A549 treated with RU486 at 1 μM for 4 hours (cell line): ENCODE results near the gene DDX39B. TPM values are rescaled to one million over a fixed set of nuclear protein-coding genes. Genes with fewer than 3 reads are reported as not detected.

Experiments
- total RNA-seq: library from RNA; stranded (reverse); fragments of 200-300 nt; extraction: Qiagen RNA extraction; gene quantifications from 5 replicates; pipeline ENCODE4 v1.2.3, GENCODE V29; 2022; ENCODE audit warnings: low read depth

Gene DDX39B
- 340 to 430 TPM (median 406 TPM) in 5 replicates for total RNA-seq

DNA sequence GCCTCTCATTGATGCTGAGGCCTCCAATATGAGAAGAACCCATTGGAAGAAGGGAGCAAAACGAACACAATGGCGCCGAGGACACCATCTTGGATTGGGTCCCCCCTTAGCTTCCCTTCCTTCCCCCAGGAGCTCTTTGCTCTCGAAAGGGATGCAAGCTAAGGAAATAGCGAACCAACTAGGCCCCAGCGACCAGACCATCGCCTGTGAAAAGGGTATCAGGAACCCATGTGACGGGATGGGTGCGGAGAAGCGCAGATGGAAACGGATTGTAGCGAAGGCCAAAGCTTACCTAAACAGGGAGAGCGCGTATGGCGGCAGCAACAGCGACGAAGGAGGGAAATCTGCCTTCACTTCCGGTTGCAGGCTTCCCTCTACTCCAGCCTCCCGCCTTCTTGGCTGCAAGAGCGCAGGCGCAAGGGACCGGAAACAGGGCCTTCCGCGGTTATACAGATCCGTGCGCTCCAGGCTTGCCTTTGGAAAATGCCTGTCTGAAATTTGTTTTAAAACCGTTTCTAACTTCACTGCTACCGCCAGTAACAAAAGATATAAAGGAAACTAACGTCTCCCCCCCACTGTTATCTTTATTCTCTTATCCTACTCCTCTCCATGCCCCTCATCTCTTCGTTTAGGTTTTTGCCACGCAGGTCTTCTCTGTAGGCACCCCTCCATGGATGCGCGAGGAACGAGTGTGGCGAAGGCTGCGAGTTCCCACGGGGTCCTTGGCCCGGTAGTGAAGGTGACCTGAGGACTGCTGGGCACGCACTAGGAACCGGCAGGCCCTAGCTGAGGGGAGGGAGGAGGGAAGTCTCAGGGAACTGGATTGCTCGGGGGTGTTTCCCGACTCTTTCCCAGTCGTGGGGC, at the start of gene DDX39B:
Gene DDX39B (minus strand): TSS at position 346 of the 864 bp plus-strand sequence. CDS start 1,471 bp downstream, outside the sequence.

DNA sequence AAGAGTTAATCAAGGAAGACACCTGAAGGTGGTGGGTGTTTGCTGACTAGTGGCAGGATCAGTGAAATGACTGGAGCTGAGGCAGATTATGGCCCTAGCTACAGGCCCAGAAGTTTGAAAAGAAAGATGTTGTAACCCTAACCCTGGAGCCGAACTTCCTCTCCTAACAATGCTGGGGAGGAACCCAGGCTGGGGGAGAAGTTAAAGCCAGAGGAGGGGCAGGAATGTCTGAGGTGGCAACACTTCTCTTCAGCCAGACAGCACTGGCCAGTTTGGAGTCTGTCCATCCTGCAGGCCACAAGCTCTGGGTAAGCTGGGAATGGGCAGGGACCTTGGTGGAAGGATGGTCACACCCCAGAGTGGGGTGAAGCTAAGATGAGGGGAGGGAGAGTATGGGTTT, 44.2 kb upstream of the DDX39B start, which contains the start of gene LST1:
Gene LST1 (plus strand): TSS at position 270 of the 400 bp plus-strand sequence. CDS start 1,023 bp downstream, outside the sequence.

GRCh38 chr6:31582230-31582643, 40.4 kb upstream of the DDX39B start, which contains the start of gene LTB:
Gene LTB, minus strand, starts transcription at chr6:31582424. Its CDS starts 7 bp downstream, at chr6:31582417.

GRCh38 chr6:31575335-31575901, 33.6 kb upstream of the DDX39B start, which contains the start of gene TNF:
Gene TNF, plus strand, starts transcription at chr6:31575565. Its CDS starts 177 bp downstream, at chr6:31575742.

DNA sequence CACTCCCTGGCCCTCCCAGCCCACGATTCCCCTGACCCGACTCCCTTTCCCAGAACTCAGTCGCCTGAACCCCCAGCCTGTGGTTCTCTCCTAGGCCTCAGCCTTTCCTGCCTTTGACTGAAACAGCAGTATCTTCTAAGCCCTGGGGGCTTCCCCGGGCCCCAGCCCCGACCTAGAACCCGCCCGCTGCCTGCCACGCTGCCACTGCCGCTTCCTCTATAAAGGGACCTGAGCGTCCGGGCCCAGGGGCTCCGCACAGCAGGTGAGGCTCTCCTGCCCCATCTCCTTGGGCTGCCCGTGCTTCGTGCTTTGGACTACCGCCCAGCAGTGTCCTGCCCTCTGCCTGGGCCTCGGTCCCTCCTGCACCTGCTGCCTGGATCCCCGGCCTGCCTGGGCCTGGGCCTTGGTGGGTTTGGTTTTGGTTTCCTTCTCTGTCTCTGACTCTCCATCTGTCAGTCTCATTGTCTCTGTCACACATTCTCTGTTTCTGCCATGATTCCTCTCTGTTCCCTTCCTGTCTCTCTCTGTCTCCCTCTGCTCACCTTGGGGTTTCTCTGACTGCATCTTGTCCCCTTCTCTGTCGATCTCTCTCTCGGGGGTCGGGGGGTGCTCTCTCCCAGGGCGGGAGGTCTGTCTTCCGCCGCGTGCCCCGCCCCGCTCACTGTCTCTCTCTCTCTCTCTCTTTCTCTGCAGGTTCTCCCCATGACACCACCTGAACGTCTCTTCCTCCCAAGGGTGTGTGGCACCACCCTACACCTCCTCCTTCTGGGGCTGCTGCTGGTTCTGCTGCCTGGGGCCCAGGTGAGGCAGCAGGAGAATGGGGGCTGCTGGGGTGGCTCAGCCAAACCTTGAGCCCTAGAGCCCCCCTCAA, 30.5 kb upstream of the DDX39B start, which contains the start of gene LTA:
Gene LTA (plus strand): TSS at position 249 of the 871 bp plus-strand sequence. CDS start 454 bp downstream, at position 703.

DNA sequence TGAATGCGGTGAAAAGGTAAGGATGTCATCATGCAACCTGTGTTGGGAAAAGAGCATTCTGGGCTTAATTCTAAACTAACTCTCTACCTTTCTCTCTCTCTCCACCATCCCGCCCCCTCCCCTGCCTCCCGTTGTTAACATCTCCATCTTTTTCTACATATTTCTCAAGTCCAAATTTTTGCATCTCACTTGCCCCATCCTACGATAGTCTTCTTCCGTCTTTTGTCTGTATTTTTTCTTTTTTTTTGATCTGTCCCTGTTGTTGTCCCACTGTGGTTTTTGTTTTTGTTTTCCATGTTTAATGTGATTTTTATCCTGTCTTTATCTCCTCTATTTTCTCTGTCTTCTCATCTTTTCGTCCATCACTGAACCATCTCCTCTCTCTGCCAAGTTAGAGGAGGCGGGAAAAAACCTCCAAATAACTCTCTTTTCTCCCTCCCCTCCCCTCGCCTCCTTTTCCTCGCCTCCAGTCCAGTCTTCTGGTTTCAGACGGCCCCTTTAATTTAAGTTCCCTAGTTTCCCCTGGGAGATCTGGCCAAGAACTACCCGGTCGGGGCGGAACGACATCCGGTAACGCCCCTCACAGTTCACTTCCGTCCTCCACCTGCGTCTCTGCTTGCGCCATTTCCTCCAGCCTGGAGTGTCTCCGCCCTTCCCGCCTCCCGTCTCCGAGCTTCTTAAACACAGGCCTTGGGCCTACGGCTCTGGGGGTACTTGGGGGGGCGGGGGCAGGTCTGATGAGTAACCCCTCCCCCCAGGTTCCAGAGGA, 5.3 kb upstream of the DDX39B start, which contains the start of gene NFKBIL1:
Gene NFKBIL1 (plus strand): TSS at position 651 of the 769 bp plus-strand sequence. CDS start 87 bp downstream, at position 738.

GRCh38 chr6:31546339-31546957, 4.6 kb upstream of the DDX39B start, which contains the start of gene ATP6V1G2:
Gene ATP6V1G2, minus strand, starts transcription at chr6:31546608. Its CDS starts 49 bp downstream, at chr6:31546559.

DNA sequence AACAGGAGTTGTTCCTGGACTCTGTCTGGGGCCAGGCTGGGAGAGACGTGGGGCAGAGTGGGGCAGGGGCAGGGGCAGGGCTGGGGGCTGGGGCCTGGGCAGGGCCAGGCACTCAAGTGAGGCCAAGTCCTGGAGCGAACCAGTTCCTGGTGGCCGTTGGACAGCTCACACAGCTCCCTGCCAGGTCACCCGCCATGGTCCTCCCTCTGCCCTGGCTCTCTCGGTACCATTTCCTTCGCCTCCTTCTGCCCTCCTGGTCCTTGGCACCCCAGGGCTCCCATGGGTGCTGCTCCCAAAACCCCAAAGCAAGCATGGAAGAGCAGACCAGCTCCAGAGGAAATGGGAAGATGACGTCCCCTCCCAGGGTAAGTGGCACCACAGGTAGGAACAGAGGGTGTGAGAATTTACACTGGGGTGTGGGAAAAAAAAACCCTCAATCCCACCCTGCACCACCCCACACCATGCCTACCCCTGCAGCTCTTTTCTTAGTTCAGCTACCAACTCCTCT, 12.9 kb downstream of the DDX39B start, which contains the start of gene MCCD1:
Gene MCCD1 (plus strand): TSS at position 142 of the 508 bp plus-strand sequence. CDS start 53 bp downstream, at position 195.

DNA sequence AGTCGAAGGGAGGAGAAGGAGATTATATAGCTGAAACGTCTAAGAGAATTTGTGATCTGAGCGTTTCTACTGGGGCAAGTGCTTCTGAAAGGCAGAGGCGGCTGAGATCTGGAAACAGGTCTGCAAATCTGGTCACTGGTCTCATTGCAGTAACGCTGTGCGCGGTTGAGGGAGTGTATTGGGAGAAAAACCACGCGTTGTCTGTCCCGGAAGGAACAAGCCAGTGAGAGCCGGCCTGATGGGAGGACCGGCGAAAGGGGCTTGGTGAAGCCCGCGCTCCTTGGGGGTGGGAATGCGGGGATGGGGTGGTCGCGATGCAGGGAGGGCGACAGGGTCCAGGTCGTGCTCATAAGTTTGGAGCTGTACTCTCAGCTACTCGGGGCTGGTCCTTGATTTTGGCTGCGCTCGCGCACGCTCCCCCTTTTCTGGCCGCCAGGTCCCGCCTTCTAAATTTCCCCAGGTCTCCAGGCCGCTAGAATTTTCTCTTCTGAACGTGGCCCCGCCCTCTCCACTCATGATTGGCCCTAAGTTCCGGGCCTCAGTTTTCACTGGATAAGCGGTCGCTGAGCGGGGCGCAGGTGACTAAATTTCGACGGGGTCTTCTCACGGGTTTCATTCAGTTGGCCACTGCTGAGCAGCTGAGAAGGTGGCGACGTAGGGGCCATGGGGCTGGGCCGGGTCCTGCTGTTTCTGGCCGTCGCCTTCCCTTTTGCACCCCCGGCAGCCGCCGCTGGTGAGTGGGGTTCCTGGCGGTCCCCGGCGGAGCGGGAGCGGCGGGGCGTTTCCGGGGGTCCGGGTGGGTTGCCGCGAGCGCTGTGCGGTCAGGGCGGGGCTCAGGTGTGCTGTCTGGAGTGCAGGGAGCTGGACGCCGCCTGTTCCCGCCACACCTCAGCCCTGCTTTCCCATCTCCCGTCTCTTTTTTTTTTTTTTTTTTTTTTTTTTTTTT, 44.0 kb downstream of the DDX39B start, which contains the start of gene MICB:
Gene MICB (plus strand): TSS at position 615 of the 946 bp plus-strand sequence. CDS start 49 bp downstream, at position 664.

Other genes with a start within 250 kb of the DDX39B start
- gene HLA-B, start 184.8 kb downstream of the DDX39B start, total RNA-seq: 24.5 to 36.5 TPM (median 29.0 TPM) in 5 replicates
- 25.6 to 27.7 TPM (median 26.8 TPM) in 5 replicates for gene MICA, start 138.4 kb downstream of the DDX39B start, total RNA-seq
- gene MICB, start 43.9 kb downstream of the DDX39B start, total RNA-seq: 6.0 to 8.4 TPM (median 7.5 TPM) in 5 replicates
- not detected in 5 replicates for gene MCCD1, start 13.0 kb downstream of the DDX39B start, total RNA-seq
- gene ATP6V1G2, start 4.6 kb upstream of the DDX39B start, total RNA-seq: 0.48 to 0.86 TPM (median 0.65 TPM) in 5 replicates
- gene NFKBIL1, start 5.6 kb upstream of the DDX39B start, total RNA-seq: 9.3 to 11.8 TPM (median 11.3 TPM) in 5 replicates
- 0.10 TPM in 1 of 5 replicates, not detected in the others for gene LTA, start 30.3 kb upstream of the DDX39B start, total RNA-seq
- gene TNF, start 33.6 kb upstream of the DDX39B start, total RNA-seq: 0.10 to 0.19 TPM in 2 of 5 replicates, not detected in the others
- 0.25 to 0.57 TPM (median 0.49 TPM) in 4 of 5 replicates, not detected in the other for gene LTB, start 40.4 kb upstream of the DDX39B start, total RNA-seq
- gene LST1, start 44.3 kb upstream of the DDX39B start, total RNA-seq: 0.28 to 1.3 TPM in 2 of 5 replicates, not detected in the others
- gene NCR3, start 51.0 kb upstream of the DDX39B start, total RNA-seq: not detected in 5 replicates
- gene AIF1, start 73.2 kb upstream of the DDX39B start, total RNA-seq: not detected in 5 replicates
- gene PRRC2A, start 78.7 kb upstream of the DDX39B start, total RNA-seq: 64.9 to 89.6 TPM (median 85.2 TPM) in 5 replicates
- gene BAG6, start 110.7 kb upstream of the DDX39B start, total RNA-seq: 107 to 155 TPM (median 142 TPM) in 5 replicates
- 2.8 to 3.3 TPM (median 2.9 TPM) in 5 replicates for gene APOM, start 113.9 kb upstream of the DDX39B start, total RNA-seq
- 10.4 to 12.9 TPM (median 12.5 TPM) in 5 replicates for gene C6orf47, start 118.8 kb upstream of the DDX39B start, total RNA-seq
- gene GPANK1, start 123.0 kb upstream of the DDX39B start, total RNA-seq: 10.0 to 13.7 TPM (median 13.3 TPM) in 5 replicates
- 168 to 197 TPM (median 178 TPM) in 5 replicates for gene CSNK2B, start 124.1 kb upstream of the DDX39B start, total RNA-seq
- 3.7 to 6.0 TPM (median 4.3 TPM) in 5 replicates for gene LY6G5B, start 128.0 kb upstream of the DDX39B start, total RNA-seq
- 0.77 to 1.9 TPM (median 1.2 TPM) in 5 replicates for gene LY6G5C, start 139.1 kb upstream of the DDX39B start, total RNA-seq
- 14.1 to 20.1 TPM (median 18.3 TPM) in 5 replicates for gene ABHD16A, start 161.3 kb upstream of the DDX39B start, total RNA-seq
- gene LY6G6F, start 164.9 kb upstream of the DDX39B start, total RNA-seq: not detected in 5 replicates
- gene LY6G6D, start 173.3 kb upstream of the DDX39B start, total RNA-seq: not detected in 5 replicates
- 0.20 TPM in 1 of 5 replicates, not detected in the others for gene LY6G6C, start 179.7 kb upstream of the DDX39B start, total RNA-seq
- gene MPIG6B, start 181.4 kb upstream of the DDX39B start, total RNA-seq: not detected in 5 replicates
- 26.5 to 32.4 TPM (median 29.4 TPM) in 5 replicates for gene DDAH2, start 187.3 kb upstream of the DDX39B start, total RNA-seq
- 476 to 542 TPM (median 495 TPM) in 5 replicates for gene CLIC1, start 194.5 kb upstream of the DDX39B start, total RNA-seq
- gene MSH5, start 198.0 kb upstream of the DDX39B start, total RNA-seq: 10.2 to 14.3 TPM (median 13.0 TPM) in 5 replicates
- 2.0 to 4.2 TPM (median 3.7 TPM) in 5 replicates for gene SAPCD1, start 220.7 kb upstream of the DDX39B start, total RNA-seq
- gene VWA7, start 235.3 kb upstream of the DDX39B start, total RNA-seq: 1.2 to 2.0 TPM (median 1.7 TPM) in 5 replicates